GM12892 (cell line): Measurements from ENCODE around the gene CDC20B.

ENCODE experiments used
- DNase-seq: peaks from one replicate; pipeline ENCODE4 v3.0.0; 2011; ENCODE audit not compliant: insufficient read length
- FAIRE-seq: peaks from 2 replicates; lab custom pipeline; 2011; peaks lifted over from hg19 to GRCh38; lab: Jason Lieb, UNC
- POLR2A ChIP-seq: IDR thresholded peaks from 2 replicates; pipeline ENCODE4 v1.6.1; 2011; ENCODE audit warnings: low read depth, low read length, control low read depth
- POLR2AphosphoS5 ChIP-seq: IDR thresholded peaks from 2 replicates; pipeline ENCODE4 v1.6.1; 2011; ENCODE audit warnings: low read depth, low read length, control low read depth
- TAF1 ChIP-seq: IDR thresholded peaks from 2 replicates; pipeline ENCODE4 v1.6.1; 2011; ENCODE audit warnings: low read depth, mild to moderate bottlenecking, control low read depth, low read length, borderline replicate concordance

CDC20B gene

DNA sequence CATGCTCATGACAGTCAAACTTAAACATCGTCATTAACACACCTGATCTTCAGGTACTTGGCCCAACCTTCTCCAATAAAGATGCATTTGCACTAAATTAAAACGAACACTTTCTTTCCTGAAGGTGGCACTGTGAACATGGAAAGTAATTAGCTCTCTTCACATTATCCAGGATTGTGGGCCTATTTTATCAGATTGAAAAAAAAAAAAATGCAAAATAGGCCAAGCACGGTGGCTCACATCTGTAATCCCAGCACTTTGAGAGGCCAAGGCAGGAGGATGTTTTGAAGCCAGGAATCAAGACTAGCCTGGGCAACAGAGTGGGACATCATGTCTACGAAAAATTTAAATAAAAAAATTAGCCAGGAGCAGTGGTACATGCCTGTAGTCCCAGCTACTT lies 14.4 kb upstream of the CDC20B start:
- peak; percentile 9 for FAIRE-seq
- DNase-seq = no peak
- TF ChIP-seq TAF1 = no peak
- TF ChIP-seq POLR2AphosphoS5 = no peak
- TF ChIP-seq POLR2A = no peak

DNA sequence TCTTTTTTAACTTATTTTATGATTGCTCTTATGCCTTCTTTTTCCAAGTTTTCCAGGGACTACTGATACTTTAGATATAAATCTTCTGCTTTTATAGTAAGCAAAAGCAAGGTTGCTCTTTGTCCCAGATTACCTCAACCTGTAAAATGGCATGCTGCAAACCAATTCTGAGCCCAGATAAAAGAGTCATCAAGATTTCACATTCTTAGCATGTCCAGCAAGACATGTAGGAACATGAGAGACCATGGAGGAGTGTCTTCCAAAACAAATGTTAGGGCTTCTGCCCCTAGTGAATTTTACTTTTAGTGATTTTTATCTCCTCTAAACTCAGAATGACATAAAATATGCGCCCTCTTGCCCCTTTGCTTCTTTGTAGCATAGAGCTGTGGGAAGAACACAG lies 7.0 kb upstream of the CDC20B start:
- DNase-seq = no peak
- no peak for TF ChIP-seq POLR2A
- TF ChIP-seq TAF1 = no peak
- no peak for TF ChIP-seq POLR2AphosphoS5
- no peak for FAIRE-seq

DNA sequence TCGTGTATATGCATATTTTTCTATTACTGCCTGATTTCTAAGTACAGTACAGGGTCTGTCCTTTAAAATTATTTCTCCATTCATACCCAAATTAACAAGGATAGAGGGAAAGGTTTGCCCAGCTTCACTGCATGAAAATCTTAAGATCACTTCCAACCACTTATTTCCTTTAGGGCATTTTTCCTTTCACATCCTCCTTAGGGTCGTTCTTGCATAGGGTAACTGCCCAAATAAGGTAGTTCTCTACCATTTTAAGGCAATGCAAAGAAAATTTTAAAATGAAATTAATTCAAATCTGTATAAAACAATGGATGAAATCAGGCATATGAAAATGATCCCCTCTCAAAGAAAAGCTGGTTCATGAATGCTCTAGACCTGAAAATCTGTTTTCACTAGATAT lies 4.1 kb upstream of the CDC20B start:
- no peak for TF ChIP-seq POLR2A
- no peak for TF ChIP-seq POLR2AphosphoS5
- no peak for DNase-seq
- no peak for FAIRE-seq

DNA sequence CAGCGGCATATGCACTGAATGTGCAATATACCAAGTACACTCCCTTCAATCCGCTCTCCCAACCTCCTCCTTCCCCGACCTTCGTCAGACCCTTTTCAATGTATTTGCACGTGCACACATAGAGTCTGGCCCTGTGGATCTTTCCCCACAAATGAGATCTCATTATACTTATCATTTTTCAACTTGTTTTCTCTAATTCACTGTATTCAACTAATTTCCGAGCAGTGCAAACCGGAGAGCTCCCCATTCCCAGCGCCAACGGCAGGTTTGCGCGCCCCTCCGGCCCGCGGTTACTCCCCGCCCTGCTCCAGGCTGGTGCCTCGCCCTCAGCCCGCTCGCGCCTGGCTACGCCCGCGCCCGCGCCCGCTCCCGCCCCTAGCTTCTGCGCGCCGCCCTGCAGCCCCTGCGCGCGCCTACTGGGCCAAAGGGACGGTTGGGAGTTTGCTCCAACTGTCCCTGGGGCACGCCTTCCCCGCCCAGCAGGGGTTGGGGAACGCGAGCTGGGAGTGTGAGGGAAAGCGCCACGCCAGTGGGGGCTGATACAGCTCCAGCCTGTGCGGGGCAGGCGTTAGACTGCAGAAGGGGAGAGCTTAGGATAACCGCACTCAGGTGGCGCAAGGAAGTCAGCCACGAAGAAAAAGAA lies 3.3 kb upstream of the CDC20B start:
- no peak for DNase-seq
- FAIRE-seq = no peak
- TF ChIP-seq POLR2AphosphoS5 (no peak), POLR2A (no peak), TAF1 (no peak)

DNA sequence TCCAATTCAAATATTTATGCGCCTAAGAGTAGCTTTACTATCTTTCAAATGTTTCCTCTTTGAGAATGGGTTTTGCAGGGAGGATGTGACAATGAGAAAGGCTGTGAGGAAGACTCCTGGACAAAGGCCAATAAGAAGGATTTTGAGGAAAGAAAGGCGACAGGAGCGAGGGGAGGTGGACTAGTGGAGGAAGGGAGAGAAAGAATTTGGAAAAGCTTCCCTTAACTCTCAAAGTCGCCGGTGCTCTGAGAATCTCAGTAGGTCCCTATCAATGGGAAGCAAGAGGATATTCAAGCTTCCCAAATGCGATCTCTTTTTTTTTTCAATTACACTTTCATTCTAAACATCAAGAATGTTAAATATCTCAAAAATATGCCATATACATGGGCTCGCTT lies 2.8 kb upstream of the CDC20B start:
- TF ChIP-seq POLR2A = no peak
- no peak for TF ChIP-seq TAF1
- no peak for TF ChIP-seq POLR2AphosphoS5
- FAIRE-seq (no peak), DNase-seq (no peak)

- DNase-seq = no peak
These were observed 782 bp upstream of the CDC20B start for GRCh38 chr5:55173687-55174230.

GRCh38 chr5:55172051-55172899 lies 702 bp downstream of the CDC20B start:
- DNase-seq (no peak), FAIRE-seq (peak; percentile 83)
- TF ChIP-seq TAF1 (no peak), POLR2A (no peak), POLR2AphosphoS5 (no peak)

More at GRCh38 chr5:55173687-55174230, 782 bp upstream of the CDC20B start:
- no peak for TF ChIP-seq TAF1
- no peak for TF ChIP-seq POLR2A
- TF ChIP-seq POLR2AphosphoS5 = no peak
- FAIRE-seq = no peak

- FAIRE-seq (no peak), DNase-seq (no peak)
- no peak for TF ChIP-seq POLR2AphosphoS5
- no peak for TF ChIP-seq TAF1
- TF ChIP-seq POLR2A = no peak
These were observed 1.5 kb downstream of the CDC20B start for GRCh38 chr5:55171471-55171870.

GRCh38 chr5:55162666-55163065 lies 10.3 kb downstream of the CDC20B start:
- FAIRE-seq = no peak

GRCh38 chr5:55160493-55161209 lies 12.3 kb downstream of the CDC20B start:
- TF ChIP-seq TAF1 (no peak), POLR2A (no peak), POLR2AphosphoS5 (no peak)
- no peak for FAIRE-seq
- no peak for DNase-seq

More at GRCh38 chr5:55162666-55163065, 10.3 kb downstream of the CDC20B start:
- no peak for DNase-seq
- no peak for TF ChIP-seq TAF1
- TF ChIP-seq POLR2A = no peak
- TF ChIP-seq POLR2AphosphoS5 = no peak

DNA sequence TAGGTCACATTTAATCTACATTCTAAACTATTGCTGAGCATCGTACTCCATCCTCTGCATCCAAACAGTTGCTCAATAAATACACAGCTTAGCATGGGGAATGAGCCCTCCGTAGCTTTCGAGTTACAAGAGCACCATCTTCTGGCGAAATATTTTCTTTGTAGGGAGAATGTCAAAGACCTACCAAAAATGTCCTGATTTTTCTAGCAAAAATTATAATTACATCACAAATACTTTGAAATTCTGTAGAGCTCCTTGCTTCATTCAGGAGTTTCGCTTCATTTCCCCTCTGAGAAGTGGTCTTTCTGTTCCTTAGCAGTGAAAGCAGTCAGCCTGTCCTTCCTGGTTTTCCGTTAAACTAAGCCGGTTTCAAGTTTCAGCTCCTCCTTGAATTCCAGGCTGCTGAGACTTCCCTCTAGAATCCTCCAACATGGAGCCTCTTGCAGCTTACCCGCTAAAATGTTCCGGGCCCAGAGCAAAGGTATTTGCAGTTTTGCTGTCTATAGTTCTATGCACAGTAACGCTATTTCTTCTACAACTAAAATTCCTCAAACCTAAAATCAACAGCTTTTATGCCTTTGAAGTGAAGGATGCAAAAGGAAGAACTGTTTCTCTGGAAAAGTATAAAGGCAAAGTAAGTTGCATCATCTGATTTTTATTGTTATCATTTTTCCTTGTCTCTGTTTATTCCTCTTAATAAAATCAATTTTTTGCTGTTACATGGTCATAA lies 13.0 kb downstream of the CDC20B start, which contains the start of gene GPX8:
Gene GPX8, plus strand, starts transcription at position 409 of the 730 bp plus-strand sequence. Its CDS starts 22 bp downstream, at position 431.
- FAIRE-seq (no peak), DNase-seq (no peak)
- TF ChIP-seq POLR2A (no peak), TAF1 (no peak), POLR2AphosphoS5 (no peak)

GRCh38 chr5:55154873-55155272 lies 18.1 kb downstream of the CDC20B start:
- no peak for DNase-seq
- no peak for FAIRE-seq
- no peak for TF ChIP-seq POLR2AphosphoS5
- TF ChIP-seq TAF1 = no peak
- TF ChIP-seq POLR2A = no peak
